Measurements from ENCODE around the gene TUSC2.

TUSC2 gene

DNA sequence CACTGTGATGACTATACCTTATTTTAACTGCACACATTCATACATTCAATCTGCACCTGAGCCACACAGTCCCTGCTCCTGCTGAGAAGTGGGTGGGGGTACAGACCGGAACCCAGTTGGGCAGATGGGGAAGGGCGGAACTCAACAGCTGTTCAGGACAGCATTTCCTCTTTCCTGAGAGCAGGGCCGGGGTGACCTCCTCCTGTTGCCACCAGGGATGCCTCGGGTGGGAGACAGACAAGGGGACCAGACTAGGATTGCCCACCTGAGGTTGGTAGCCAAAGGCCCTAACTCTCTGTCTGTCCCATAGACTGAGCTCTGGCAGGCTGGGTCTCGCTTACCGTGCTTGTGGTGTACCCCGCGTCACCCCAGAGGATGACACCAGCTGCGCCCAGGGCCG lies 9.4 kb downstream of the TUSC2 start:
- Histone ChIP-seq H3K27me3 (ENCODE audit: insufficient read depth, low read length) (no peaks in the 10 kb centered on the region), H3K79me2 (ENCODE audit: insufficient read depth, low read length) (no peaks in the 10 kb centered on the region), H3K27ac (ENCODE audit: low read depth, low read length, poor library complexity, severe bottlenecking) (peak overlapping the region; percentile 69), H3K4me2 (ENCODE audit: low read length) (peak overlapping the region; percentile 48), H3K9me2 (ENCODE audit: low read depth, low read length) (no peaks in the 10 kb centered on the region), H3K9me3 (ENCODE audit: low read length) (no peaks in the 10 kb centered on the region), H3K9ac (ENCODE audit: low read length) (no peak overlapping the region; the same call in 1 of the 2 replicates), H3K36me3 (ENCODE audit: insufficient read depth, low read length) (no peaks in the 10 kb centered on the region), H4K20me1 (ENCODE audit: insufficient read depth, low read length) (no peaks in the 10 kb centered on the region), H3K4me3 (ENCODE audit: low read depth, low read length, poor library complexity, severe bottlenecking) (peak overlapping the region; percentile 24), H3K4me1 (ENCODE audit: insufficient read depth, low read length, severe bottlenecking) (peaks cover 53% of the 10 kb centered on the region), H2AFZ (ENCODE audit: low read length) (no peak overlapping the region), H3F3A (ENCODE audit: insufficient read depth, low read length) (no peaks in the 10 kb centered on the region)
- TF ChIP-seq EZH2 (IDR thresholded peaks at IDR 0.05; ENCODE audit: borderline replicate concordance, low read length) (no peak), CTCF (IDR thresholded peaks at IDR 0.05; ENCODE audit: low read length) (no peak)

DNA sequence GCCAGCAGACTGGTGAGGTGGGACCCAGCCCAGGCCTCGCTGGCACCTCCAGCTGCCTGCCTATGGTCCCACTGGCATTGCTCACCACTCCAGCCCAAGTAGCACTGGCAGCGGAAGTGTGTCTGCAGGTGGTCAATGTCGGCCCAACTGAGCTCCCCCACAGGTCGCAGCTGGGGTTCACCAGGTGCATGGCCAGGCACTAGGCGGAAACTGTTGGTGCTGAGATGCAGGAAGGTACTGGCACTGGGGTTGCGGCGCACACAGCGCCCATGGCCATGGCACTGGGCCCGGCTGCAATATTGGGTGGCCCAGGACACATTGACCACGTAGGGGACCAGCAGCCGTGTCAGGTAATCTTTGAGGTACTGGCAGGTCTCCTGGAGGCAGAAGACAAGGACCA lies 9.9 kb downstream of the TUSC2 start:
- no peak for TF ChIP-seq CTCF (IDR thresholded peaks at IDR 0.05; ENCODE audit: low read length)
- TF ChIP-seq EZH2 (IDR thresholded peaks at IDR 0.05; ENCODE audit: borderline replicate concordance, low read length) = no peak
- H2AFZ ChIP-seq (ENCODE audit: low read length) = no peak overlapping the region
- H3K4me2 ChIP-seq (ENCODE audit: low read length) = peak overlapping the region; percentile 48
- no peaks in the 10 kb centered on the region for H3K9me2 ChIP-seq (ENCODE audit: low read depth, low read length)
- no peaks in the 10 kb centered on the region for H4K20me1 ChIP-seq (ENCODE audit: insufficient read depth, low read length)
- no peaks in the 10 kb centered on the region for H3K9me3 ChIP-seq (ENCODE audit: low read length)
- H3K4me3 ChIP-seq (ENCODE audit: low read depth, low read length, poor library complexity, severe bottlenecking) = peak overlapping the region; percentile 24
- peaks cover 53% of the 10 kb centered on the region for H3K4me1 ChIP-seq (ENCODE audit: insufficient read depth, low read length, severe bottlenecking)
- peak overlapping the region; percentile 17; the same call in 1 of the 2 replicates for H3K9ac ChIP-seq (ENCODE audit: low read length)
- H3K27me3 ChIP-seq (ENCODE audit: insufficient read depth, low read length) = no peaks in the 10 kb centered on the region
- peak overlapping the region; percentile 69 for H3K27ac ChIP-seq (ENCODE audit: low read depth, low read length, poor library complexity, severe bottlenecking)
- H3K79me2 ChIP-seq (ENCODE audit: insufficient read depth, low read length) = no peaks in the 10 kb centered on the region
- H3K36me3 ChIP-seq (ENCODE audit: insufficient read depth, low read length) = no peaks in the 10 kb centered on the region
- no peaks in the 10 kb centered on the region for H3F3A ChIP-seq (ENCODE audit: insufficient read depth, low read length)

DNA sequence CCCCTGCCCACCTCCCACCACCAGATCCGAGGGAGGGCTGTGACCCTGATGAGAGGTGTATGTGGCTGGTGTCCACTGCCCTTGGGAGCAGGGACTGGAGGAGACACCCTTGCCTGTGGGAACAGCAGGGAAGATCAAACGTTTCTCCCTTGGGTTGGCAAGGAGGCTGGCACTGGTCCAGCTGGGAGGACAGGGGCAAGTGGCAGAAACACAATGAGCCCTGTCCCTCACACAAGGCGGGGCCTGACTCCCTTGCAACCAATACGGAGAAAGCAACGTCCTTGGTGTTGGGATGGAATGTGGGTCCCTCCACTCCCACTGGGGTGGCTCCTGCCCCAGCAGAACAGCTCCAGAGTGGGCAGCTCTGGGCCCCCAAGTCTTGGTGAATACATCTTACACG lies 10.7 kb downstream of the TUSC2 start:
- H3K4me3 ChIP-seq (ENCODE audit: low read depth, low read length, poor library complexity, severe bottlenecking) = peak overlapping the region; percentile 26
- H3K36me3 ChIP-seq (ENCODE audit: insufficient read depth, low read length) = no peaks in the 10 kb centered on the region
- no peaks in the 10 kb centered on the region for H3K27me3 ChIP-seq (ENCODE audit: insufficient read depth, low read length)
- H2AFZ ChIP-seq (ENCODE audit: low read length) = no peak overlapping the region
- peak overlapping the region; percentile 55 for H3K4me2 ChIP-seq (ENCODE audit: low read length)
- no peaks in the 10 kb centered on the region for H3K9me2 ChIP-seq (ENCODE audit: low read depth, low read length)
- H3K4me1 ChIP-seq (ENCODE audit: insufficient read depth, low read length, severe bottlenecking) = peaks cover 45% of the 10 kb centered on the region
- H3K9ac ChIP-seq (ENCODE audit: low read length) = peak overlapping the region; percentile 43; the same call in 1 of the 2 replicates
- no peaks in the 10 kb centered on the region for H3K9me3 ChIP-seq (ENCODE audit: low read length)
- H3F3A ChIP-seq (ENCODE audit: insufficient read depth, low read length) = no peaks in the 10 kb centered on the region
- peak overlapping the region; percentile 69 for H3K27ac ChIP-seq (ENCODE audit: low read depth, low read length, poor library complexity, severe bottlenecking)
- no peaks in the 10 kb centered on the region for H4K20me1 ChIP-seq (ENCODE audit: insufficient read depth, low read length)
- TF ChIP-seq CTCF (IDR thresholded peaks at IDR 0.05; ENCODE audit: low read length) (no peak), EZH2 (IDR thresholded peaks at IDR 0.05; ENCODE audit: borderline replicate concordance, low read length) (no peak)
- H3K79me2 ChIP-seq (ENCODE audit: insufficient read depth, low read length) = no peaks in the 10 kb centered on the region
